HL-60 (cell line): ENCODE results near the gene TMEM171.

ENCODE experiments used
- GABPA ChIP-seq: IDR thresholded peaks from 2 replicates; pipeline ENCODE4 v1.6.1; 2012; ENCODE audit warnings: low read depth
- TF ChIP-seq, protein P1 (sequence below): IDR thresholded peaks from one replicate; pipeline ENCODE4 v1.5.1; 2011; ENCODE audit warnings: low read length, control low read depth, inconsistent platforms; ENCODE audit not compliant: insufficient read depth

DNA sequence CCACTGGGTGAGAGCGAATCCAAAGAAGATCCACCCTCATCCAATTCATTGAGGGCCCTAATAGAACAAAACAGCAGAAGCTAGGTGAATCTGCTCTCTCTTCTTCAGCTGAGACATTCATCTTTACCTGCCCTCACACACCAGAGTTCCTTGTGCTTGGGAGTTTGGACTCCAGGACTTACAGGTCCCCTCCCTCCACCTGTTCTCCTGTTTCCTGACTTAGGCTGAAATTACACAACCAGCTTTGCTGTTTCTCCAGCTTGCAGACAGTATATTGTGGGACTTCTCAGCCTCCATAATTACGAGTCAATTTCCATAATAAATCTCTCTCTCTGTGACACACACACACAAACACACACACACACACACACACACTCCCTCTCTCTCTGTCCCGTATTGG lies 19.1 kb downstream of the TMEM171 start:
- TF ChIP-seq, protein P1, sequence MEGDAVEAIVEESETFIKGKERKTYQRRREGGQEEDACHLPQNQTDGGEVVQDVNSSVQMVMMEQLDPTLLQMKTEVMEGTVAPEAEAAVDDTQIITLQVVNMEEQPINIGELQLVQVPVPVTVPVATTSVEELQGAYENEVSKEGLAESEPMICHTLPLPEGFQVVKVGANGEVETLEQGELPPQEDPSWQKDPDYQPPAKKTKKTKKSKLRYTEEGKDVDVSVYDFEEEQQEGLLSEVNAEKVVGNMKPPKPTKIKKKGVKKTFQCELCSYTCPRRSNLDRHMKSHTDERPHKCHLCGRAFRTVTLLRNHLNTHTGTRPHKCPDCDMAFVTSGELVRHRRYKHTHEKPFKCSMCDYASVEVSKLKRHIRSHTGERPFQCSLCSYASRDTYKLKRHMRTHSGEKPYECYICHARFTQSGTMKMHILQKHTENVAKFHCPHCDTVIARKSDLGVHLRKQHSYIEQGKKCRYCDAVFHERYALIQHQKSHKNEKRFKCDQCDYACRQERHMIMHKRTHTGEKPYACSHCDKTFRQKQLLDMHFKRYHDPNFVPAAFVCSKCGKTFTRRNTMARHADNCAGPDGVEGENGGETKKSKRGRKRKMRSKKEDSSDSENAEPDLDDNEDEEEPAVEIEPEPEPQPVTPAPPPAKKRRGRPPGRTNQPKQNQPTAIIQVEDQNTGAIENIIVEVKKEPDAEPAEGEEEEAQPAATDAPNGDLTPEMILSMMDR: no peak
- no peak for TF ChIP-seq GABPA
